ENCODE measurements around the gene TMEM204. TPM values are rescaled to one million over a fixed set of nuclear protein-coding genes. Genes with fewer than 3 reads are reported as not detected.

Gene TMEM204
- total RNA-seq, 1 donor from 2014 or later: 95.9 TPM

- no peak for DNase-seq (ENCODE audit: low read depth in 2 of 2)
These were observed 4.4 kb downstream of the TMEM204 start for GRCh38 chr16:1537763-1538289.

GRCh38 chr16:1538804-1539520, 5.5 kb downstream of the TMEM204 start:
- peak in 1 of 2 donors; percentile 54 for DNase-seq (ENCODE audit: low read depth in 2 of 2)

- DNase-seq (ENCODE audit: low read depth in 2 of 2): no peak
These were observed 6.5 kb downstream of the TMEM204 start for GRCh38 chr16:1539720-1540555.

GRCh38 chr16:1540556-1540855, 7.0 kb downstream of the TMEM204 start:
- no peak for DNase-seq (ENCODE audit: low read depth in 2 of 2)

GRCh38 chr16:1541293-1542165, 8.1 kb downstream of the TMEM204 start:
- DNase-seq (ENCODE audit: low read depth in 2 of 2): no peak

- no peak for DNase-seq (ENCODE audit: low read depth in 2 of 2)
These were observed 8.7 kb downstream of the TMEM204 start for GRCh38 chr16:1542166-1542500.

- no peak for DNase-seq (ENCODE audit: low read depth in 2 of 2)
These were observed 9.1 kb downstream of the TMEM204 start for GRCh38 chr16:1542533-1542932.

GRCh38 chr16:1543085-1543896, 9.8 kb downstream of the TMEM204 start:
- peak; percentile 95 to 96 for DNase-seq (ENCODE audit: low read depth in 2 of 2)

GRCh38 chr16:1545044-1546040, 11.9 kb downstream of the TMEM204 start:
- peak; percentile 90 to 94 for DNase-seq (ENCODE audit: low read depth in 2 of 2)

GRCh38 chr16:1546430-1546829, 13.0 kb downstream of the TMEM204 start:
- no peak for DNase-seq (ENCODE audit: low read depth in 2 of 2)

- peak; percentile 81 to 89 for DNase-seq (ENCODE audit: low read depth in 2 of 2)
These were observed 14.8 kb downstream of the TMEM204 start for GRCh38 chr16:1548233-1548632.

GRCh38 chr16:1548727-1549126, 15.3 kb downstream of the TMEM204 start:
- DNase-seq (ENCODE audit: low read depth in 2 of 2): peak; percentile 59 to 88

- DNase-seq (ENCODE audit: low read depth in 2 of 2): no peak
These were observed 16.6 kb downstream of the TMEM204 start for GRCh38 chr16:1550069-1550468.

GRCh38 chr16:1550696-1551095, 17.2 kb downstream of the TMEM204 start:
- DNase-seq (ENCODE audit: low read depth in 2 of 2): no peak

GRCh38 chr16:1551166-1551565, 17.7 kb downstream of the TMEM204 start:
- DNase-seq (ENCODE audit: low read depth in 2 of 2): no peak

- no peak for DNase-seq (ENCODE audit: low read depth in 2 of 2)
These were observed 18.7 kb downstream of the TMEM204 start for GRCh38 chr16:1552129-1552528.

GRCh38 chr16:1553946-1554825, 20.7 kb downstream of the TMEM204 start:
- DNase-seq (ENCODE audit: low read depth in 2 of 2): no peak

- no peak for DNase-seq (ENCODE audit: low read depth in 2 of 2)
These were observed 21.5 kb downstream of the TMEM204 start for GRCh38 chr16:1554826-1555445.

Measured in dermis microvascular lymphatic vessel endothelial cell (primary cell).